Measurements from ENCODE around the gene ADAP1. TPM values are rescaled to one million over a fixed set of nuclear protein-coding genes. Genes with fewer than 3 reads are reported as not detected.

ADAP1 gene
- total RNA-seq, 1 experiment from 2014 or later: 6.2 TPM

DNA sequence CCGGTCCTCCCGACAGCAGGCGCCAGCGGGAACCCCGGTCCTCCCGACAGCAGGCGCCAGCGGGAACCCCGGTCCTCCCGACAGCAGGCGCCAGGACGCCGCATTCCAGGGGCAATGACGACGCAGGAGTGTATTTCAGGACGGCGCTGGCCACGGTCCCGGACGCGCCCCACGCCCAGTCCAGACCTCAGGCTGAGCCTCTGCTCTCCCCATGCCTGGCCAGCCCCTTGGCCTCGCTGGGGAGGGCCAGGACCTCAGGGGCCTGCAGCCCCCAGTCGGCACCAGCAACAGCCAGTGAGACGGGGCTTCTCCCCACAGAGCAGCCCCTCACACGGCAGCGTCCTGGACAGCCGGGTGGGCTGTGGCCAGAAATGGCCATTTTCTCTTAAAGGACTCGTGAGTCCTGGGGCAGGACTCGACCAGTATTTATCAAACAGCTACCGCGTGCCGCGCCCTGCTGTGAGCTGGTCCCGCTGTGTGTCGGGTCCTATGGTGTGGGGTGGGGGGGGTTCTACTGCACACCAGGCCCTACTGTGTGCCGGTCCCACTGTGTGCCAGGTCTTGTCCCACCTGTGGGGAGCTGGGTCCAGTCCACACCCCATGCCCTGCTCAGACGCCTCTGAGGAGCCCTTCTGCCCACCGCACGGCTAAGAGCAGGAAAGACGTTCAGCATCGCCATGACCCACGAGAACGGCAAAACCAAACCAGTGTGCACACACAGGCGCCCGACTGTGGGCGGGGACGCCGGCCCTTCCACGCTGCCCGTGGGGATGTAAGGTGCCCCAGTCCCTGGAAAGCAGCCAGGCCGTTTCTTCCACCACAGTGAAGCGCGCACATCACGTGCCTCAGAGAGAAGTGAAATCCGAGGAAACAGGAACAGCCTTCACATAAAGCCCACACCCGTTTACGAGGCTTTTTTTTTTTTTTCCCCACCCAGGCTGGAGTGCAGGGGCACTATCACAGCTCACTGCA is 44.8 kb downstream of the ADAP1 start:
- H3K4ac ChIP-seq (ENCODE audit: low read depth, low read length): no peak overlapping the region
- no peaks in the 10 kb centered on the region for H3K79me1 ChIP-seq (ENCODE audit: insufficient read depth, low read depth, low read length, poor library complexity, severe bottlenecking)
- no peaks in the 10 kb centered on the region; a peak in 1 of 5 replicates for H3K9me3 Mint-ChIP-seq
- H2BK20ac ChIP-seq (ENCODE audit: low read depth, low read length, poor library complexity, severe bottlenecking): no peak overlapping the region
- no peak overlapping the region for H2BK12ac ChIP-seq (ENCODE audit: insufficient read length, low read depth, low read length)
- H3K9me3 ChIP-seq (ENCODE audit: control insufficient read depth, low read depth, low read length): no peaks in the 10 kb centered on the region
- no peak overlapping the region for H4K91ac ChIP-seq (ENCODE audit: insufficient read length, low read depth, low read length)
- H3K9ac ChIP-seq (ENCODE audit: extremely low read depth, insufficient read length, low read length): no peak overlapping the region
- no peak overlapping the region for H2AK5ac ChIP-seq (ENCODE audit: insufficient read length, low read length)
- H3K27me3 ChIP-seq (ENCODE audit: insufficient read depth, low read length): no peaks in the 10 kb centered on the region; the same call in 1 of the 2 replicates
- H3K18ac ChIP-seq (ENCODE audit: insufficient read length, low read depth, low read length): no peak overlapping the region
- H3K4me1 ChIP-seq (ENCODE audit: insufficient read depth, low read length): no peaks in the 10 kb centered on the region; the same call in 1 of the 2 replicates
- H2BK15ac ChIP-seq (ENCODE audit: low read depth, low read length): no peak overlapping the region
- no peak overlapping the region for H3K4me3 Mint-ChIP-seq
- no CpG with 5 or more reads among the region's 58 CpGs for WGBS (ENCODE audit: extremely low coverage, insufficient read length, low lambda C conversion rate)
- TF ChIP-seq CTCF (conservative IDR thresholded peaks at IDR 0.05): no peak
- H3K36me3 Mint-ChIP-seq (ENCODE audit: insufficient read depth in 1 of 3, low read depth in 3 of 3): no peaks in the 10 kb centered on the region
- no peak overlapping the region for H4K5ac ChIP-seq (ENCODE audit: insufficient read length, low read depth, low read length)
- peaks cover 24% of the 10 kb centered on the region for H3K27me3 Mint-ChIP-seq (ENCODE audit: low read depth)
- no peak overlapping the region for H3K14ac ChIP-seq (ENCODE audit: insufficient read depth, low read length)
- H3T11ph ChIP-seq (ENCODE audit: low read length): no peak overlapping the region
- 0 out of 4 replicates have a peak, but pooled peaks cover 0 to 5% of the 10 kb centered on the region in 2 experiments for H3K4me1 Mint-ChIP-seq
- no peaks in the 10 kb centered on the region for H4K20me1 ChIP-seq (ENCODE audit: control insufficient read depth, insufficient read depth, insufficient read length)
- no peaks in the 10 kb centered on the region for H3K79me2 ChIP-seq (ENCODE audit: insufficient read depth, low read length)
- no peak for DNase-seq
- H2BK120ac ChIP-seq (ENCODE audit: low read depth, low read length, poor library complexity, severe bottlenecking): no peak overlapping the region
- H2AFZ ChIP-seq (ENCODE audit: low read length): no peak overlapping the region
- H3K23ac ChIP-seq (ENCODE audit: insufficient read length, low read depth, low read length): no peak overlapping the region
- no peak overlapping the region for H3K4me2 ChIP-seq (ENCODE audit: insufficient read depth, insufficient read length, low read length)
- H3K27ac Mint-ChIP-seq: no peak overlapping the region
- H4K8ac ChIP-seq (replicated peaks; ENCODE audit: insufficient read length, low read depth, low read length): no peak overlapping the region
- H3K23me2 ChIP-seq (ENCODE audit: insufficient read length, low read depth, low read length, poor library complexity, severe bottlenecking): peaks cover 3% of the 10 kb centered on the region
- H3K56ac ChIP-seq (ENCODE audit: insufficient read length, low read depth, low read length): no peak overlapping the region
- H3K27ac ChIP-seq (ENCODE audit: insufficient read length, low read depth, low read length): no peak overlapping the region
- H2BK5ac ChIP-seq (ENCODE audit: insufficient read length, low read length): no peak overlapping the region

All from H9 (cell line).